ENCODE measurements around the gene SWAP70.

The SWAP70 gene

GRCh38 chr11:9651899-9652748 is 11.8 kb upstream of the SWAP70 start:
- DNase-seq: no peak

GRCh38 chr11:9653871-9654270 is 10.0 kb upstream of the SWAP70 start:
- DNase-seq: no peak

- DNase-seq: no peak
These were observed 7.0 kb upstream of the SWAP70 start for GRCh38 chr11:9656864-9657263.

GRCh38 chr11:9657531-9657930 is 6.3 kb upstream of the SWAP70 start:
- no peak for DNase-seq

- DNase-seq: no peak
These were observed 3.0 kb upstream of the SWAP70 start for GRCh38 chr11:9660886-9661285.

- DNase-seq: no peak
These were observed 1.6 kb upstream of the SWAP70 start for GRCh38 chr11:9662273-9662672.

GRCh38 chr11:9664276-9665171 is 647 bp downstream of the SWAP70 start:
- DNase-seq: peak; percentile 35 to 53

GRCh38 chr11:9665749-9666148 is 1.9 kb downstream of the SWAP70 start:
- DNase-seq: no peak

- no peak for DNase-seq
These were observed 6.1 kb downstream of the SWAP70 start for GRCh38 chr11:9669954-9670353.

GRCh38 chr11:9672288-9672916 is 8.5 kb downstream of the SWAP70 start:
- DNase-seq: no peak

- no peak for DNase-seq
These were observed 9.0 kb downstream of the SWAP70 start for GRCh38 chr11:9672918-9673317.

- DNase-seq: no peak
These were observed 11.8 kb downstream of the SWAP70 start for GRCh38 chr11:9675691-9676090.

GRCh38 chr11:9677951-9678350 is 14.1 kb downstream of the SWAP70 start:
- DNase-seq: no peak

GRCh38 chr11:9678576-9678975 is 14.7 kb downstream of the SWAP70 start:
- no peak for DNase-seq

GRCh38 chr11:9680028-9680427 is 16.2 kb downstream of the SWAP70 start:
- no peak for DNase-seq

GRCh38 chr11:9681583-9682372 is 17.9 kb downstream of the SWAP70 start:
- DNase-seq: no peak

- no peak for DNase-seq
These were observed 24.0 kb downstream of the SWAP70 start for GRCh38 chr11:9687711-9688477.

- DNase-seq: no peak
These were observed 25.0 kb downstream of the SWAP70 start for GRCh38 chr11:9688716-9689511.

GRCh38 chr11:9689721-9690120 is 25.8 kb downstream of the SWAP70 start:
- no peak for DNase-seq

GRCh38 chr11:9691865-9692264 is 28.0 kb downstream of the SWAP70 start:
- no peak for DNase-seq

GRCh38 chr11:9692691-9693090 is 28.8 kb downstream of the SWAP70 start:
- DNase-seq: no peak
